GM04503 (cell line): ENCODE measurements around the gene TMEM131L.
"Not testable (repeated sequence)": the region's sequence is repeated elsewhere in the genome, so short reads cannot be mapped to it uniquely, and the experiment has no call there.

Experiments
- DNase-seq: peaks from one replicate; pipeline ENCODE4 v3.0.0-alpha.2; 2012; ENCODE audit warnings: low read depth

TMEM131L gene

GRCh38 chr4:153507310-153508073 is 41.3 kb downstream of the TMEM131L start:
- no peak for DNase-seq

GRCh38 chr4:153509212-153509611 is 43.1 kb downstream of the TMEM131L start:
- not testable (repeated sequence) for DNase-seq

DNA sequence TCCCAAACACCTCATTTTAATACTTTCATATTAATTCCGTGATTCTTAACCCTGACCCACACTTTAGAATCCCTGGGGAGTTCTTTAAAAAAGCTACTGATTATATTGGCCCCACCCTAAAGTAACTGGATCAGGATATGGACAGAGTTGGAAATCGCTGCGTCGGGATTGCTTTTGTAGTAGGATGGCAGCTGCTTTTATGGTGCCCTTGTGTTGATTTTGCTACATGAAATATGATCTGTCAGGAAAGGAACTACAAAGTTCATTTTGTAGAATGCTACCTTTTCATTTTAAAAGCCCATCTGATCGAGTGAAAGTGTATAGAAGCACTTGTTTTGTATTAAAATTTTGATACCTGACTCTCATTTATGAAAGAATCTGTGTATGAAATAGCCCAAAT is 43.6 kb downstream of the TMEM131L start:
- no peak for DNase-seq

DNA sequence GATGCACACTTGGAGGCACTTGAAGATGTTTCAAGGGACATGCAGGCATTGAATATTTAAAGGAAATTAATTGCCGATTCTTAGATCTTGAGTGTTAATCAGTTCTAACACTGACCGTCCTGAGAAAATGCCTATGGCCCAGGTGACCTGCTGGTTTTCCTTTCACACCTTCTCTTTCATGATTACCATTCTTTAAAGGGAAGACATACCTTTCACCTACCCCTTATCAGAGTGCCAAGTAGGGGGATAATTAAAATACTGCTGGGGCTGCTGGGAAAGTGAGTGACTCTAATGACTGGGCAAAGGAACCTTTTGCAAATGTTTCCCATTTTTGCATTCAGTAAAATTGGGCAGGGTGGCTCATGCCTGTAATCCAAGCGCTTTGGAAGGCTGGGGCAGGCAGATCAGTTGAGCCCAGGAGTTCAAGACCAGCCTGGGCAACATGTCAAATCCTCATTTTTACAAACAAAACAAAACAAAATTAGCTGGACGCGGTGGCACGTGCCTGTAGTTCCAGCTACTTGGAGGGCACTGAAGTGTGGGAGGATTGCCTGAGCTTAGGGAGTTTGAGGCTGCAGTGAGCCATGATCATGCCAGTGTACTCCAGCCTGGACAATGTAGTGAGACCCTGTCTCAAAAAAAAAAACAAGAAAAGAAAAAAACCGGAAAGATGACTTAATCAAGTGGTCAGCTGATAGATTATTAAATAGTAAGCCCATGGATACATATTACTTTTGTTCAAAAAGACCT is 44.3 kb downstream of the TMEM131L start:
- no peak for DNase-seq

DNA sequence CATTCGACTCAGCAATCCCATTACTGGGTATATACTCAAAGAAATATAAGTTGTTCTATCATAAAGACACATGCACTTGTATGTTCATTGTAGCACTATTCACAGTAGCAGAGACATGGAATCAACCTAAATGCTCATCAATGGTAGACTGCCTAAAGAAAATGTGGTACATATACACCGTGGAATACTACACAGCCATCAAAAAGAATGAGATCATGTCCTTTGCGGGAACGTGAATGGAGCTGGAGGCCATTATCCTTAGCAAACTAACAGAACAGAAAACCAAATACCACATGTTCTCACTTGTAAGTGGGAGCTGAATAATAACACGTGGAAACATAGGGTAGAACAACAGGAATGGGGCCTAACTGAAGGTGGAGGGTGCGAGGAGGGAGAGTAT is 44.9 kb downstream of the TMEM131L start:
- DNase-seq = no peak

GRCh38 chr4:153512162-153512852 is 46.1 kb downstream of the TMEM131L start:
- no peak for DNase-seq

DNA sequence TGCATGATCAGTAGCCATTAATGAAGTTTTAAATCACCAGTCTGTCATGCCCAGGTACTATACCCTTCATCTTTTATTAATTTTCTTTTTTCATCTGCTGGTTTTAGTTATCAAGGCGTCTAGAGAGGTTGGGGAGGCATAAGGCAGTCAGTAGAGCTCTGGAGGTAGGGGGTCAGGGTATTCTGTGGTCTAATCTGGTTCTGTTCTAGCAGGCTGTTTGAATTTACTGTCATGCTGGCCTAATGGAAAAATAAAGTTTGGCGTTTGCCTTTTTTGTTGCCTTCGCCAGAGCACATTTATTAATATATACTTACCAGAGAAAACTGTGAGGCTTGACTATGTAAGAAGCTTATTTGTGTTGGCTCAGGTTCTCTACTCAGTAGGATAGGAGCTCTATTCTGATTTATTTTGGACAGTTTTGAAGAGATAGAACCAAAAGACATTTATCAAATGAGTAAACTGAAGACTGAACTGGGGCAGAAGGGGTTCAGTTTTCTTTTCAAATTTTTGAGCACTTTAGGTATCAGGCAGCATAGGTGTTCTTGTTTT is 46.9 kb downstream of the TMEM131L start:
- no peak for DNase-seq

DNA sequence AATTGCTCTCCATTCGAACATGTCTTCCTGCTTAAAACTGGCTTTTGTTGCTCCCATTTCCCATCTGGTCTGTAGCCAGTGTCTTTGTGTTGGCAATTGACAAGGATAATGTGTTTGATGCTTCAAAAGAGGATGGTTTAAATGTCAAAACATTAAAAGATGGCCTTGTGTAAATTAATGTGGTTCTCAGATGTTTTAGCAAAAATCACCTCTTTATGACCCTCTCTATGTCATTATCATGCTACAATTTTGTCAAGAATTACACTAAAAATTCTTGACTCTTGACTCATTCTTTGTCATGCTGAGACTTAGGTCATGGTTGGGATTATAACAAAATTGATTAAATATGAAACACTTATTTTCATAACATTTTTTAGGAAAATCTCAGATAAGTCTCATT is 47.4 kb downstream of the TMEM131L start:
- peak; percentile 90 for DNase-seq

- DNase-seq = peak; percentile 92
Observed at GRCh38 chr4:153514001-153514526, 47.9 kb downstream of the TMEM131L start.

GRCh38 chr4:153514688-153515426 is 48.7 kb downstream of the TMEM131L start:
- no peak for DNase-seq

DNA sequence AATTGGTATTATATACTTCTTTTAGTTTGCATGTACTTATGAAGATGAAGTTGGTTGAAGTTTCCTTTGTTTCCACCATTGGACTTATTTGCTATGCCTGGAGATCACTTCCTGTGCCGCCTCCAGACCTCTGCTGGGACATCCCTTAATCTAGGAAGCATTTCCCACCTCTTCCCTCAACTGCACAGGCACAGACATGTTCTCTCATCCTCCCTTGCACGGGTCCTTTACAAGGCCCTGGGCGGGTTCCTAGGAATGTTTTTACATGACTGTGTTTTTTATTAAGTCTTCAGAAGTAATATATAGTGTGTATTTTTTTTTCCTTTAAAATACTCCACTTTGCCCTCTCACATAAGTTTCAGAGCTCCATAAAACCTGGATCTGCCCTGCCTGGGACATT is 51.0 kb downstream of the TMEM131L start:
- no peak for DNase-seq

- no peak for DNase-seq
Observed at GRCh38 chr4:153518001-153518400, 51.8 kb downstream of the TMEM131L start.

DNA sequence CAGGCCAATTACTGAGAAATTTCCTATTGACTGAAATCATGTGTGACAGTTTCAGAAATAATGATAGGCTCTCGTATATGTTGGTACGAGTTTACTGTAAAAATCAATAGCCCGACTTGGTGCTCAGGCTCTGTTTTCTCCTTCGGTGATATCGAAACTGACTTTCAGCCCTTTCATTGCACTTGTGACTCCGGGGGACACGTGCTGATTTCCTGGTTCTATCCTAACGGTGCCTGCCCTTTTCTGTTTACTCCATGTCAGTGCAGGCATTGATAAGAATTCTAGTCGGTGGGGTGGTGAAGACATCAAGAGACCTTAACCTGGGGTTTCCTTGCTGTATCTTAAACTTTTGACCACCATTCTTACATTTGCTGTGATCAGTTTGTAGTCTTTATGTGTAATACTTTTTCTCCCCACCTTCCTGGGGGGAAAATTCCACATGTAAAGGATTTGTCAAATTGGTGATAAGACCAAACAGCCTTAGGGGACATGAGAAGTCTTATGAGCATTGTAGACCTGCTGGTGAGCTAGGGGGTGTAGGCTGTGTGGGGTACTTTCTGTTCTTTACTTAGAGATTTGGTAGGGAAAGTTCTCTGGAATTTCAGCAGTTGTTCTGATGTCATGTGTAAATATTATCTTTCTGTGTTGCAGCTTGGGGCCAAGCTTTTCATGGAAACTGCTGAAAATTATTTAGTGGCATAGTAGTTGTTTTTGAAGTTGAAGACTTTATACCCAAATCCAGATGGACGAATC is 52.7 kb downstream of the TMEM131L start:
- no peak for DNase-seq

GRCh38 chr4:153519687-153520086 is 53.5 kb downstream of the TMEM131L start:
- DNase-seq = no peak

- DNase-seq = no peak
Observed at GRCh38 chr4:153520227-153520626, 54.1 kb downstream of the TMEM131L start.

DNA sequence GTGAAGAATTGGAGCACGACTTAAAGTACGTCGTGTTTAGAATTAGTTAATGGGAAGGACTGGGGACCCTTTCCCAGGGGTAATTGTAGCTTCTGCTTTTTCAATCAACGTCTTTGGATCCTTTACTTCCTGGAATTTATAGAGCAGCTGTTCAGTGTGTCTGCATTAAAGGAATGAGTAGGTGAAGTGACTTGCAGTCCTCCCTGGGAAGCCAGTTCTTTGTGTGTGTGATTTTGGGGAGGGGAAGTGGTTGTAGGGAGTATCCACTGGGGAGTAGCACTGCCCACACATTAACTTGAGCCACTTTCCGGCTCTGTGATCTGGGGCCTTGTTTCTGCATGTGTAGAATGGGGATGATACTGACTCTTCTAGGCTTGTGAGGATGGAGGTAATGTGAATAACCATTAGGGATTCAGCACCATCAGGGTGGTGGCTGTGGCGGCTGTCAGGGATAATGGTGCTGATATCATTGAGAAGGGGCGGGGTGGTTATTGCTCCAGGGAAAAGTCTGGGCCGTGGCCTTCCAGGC is 54.7 kb downstream of the TMEM131L start:
- DNase-seq = no peak

DNA sequence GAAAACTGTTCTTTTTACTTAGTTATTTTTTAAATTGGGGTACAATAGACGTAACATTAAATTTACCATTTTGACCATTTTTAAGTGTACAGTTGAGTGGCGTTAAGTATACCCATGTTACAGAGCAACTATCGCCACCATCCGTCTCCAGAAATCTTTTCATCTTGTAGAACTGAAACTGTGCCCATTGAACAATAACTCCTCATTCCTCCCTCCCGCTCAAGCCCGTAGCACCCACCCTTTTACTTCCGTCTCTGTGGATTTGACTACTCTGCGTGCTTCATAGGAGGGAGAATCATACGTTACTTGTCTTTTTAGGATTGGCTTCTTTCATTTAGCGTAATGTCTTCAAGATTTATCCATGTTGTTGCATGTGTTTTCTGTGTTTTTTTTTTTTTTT is 55.3 kb downstream of the TMEM131L start:
- no peak for DNase-seq

DNA sequence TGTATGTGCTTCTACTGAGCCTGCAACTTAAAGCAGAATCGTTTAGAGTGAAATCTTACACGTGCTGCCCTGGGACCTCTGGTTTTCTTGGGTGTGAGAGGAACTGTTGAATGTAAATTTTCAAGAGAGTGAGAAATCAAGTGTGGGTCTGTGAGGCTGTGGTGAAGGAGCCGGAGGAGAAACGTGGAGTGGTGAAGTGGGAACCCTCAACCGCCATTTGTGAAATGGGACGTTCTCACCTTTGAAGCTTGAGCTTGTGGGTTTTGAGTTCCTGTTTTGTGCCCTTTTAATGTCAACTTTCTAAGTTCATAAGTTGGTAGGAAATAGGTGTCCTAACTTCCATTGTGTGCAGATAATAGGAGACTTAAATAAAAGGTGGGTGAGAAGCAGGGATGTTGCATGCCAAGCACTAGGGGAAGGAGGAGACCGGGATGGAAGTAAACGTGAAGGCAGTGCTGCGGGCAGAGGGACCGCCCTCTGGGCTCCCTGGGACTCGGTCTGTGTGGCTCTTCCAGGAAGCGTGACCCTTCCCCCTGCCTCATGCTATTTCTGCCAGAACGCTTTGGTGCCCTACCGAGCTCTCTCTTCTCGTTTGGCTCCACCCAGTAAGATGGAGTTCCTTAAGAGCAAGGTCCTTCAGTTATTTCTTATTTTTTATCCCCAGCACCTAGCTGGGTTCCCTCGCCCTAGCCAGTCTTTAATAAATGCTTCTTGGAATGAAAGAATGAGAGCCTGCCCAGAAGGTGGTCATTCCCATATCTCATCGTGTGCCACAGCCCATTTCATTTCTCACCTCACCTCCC is 56.0 kb downstream of the TMEM131L start:
- no peak for DNase-seq

DNA sequence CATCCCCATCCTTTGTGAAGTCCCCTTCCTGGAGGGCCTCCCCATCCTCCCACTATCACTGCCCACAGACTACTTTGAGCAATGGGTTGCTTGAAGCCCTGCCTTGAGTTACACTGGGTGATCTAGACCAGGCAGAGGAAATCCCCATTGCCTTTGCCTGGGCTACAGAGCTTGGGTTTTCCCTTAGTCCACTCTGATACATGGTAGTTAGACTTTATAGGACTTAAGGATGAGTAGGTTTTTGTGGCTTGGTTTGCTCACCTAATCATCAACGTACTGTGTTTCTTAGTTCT is 56.6 kb downstream of the TMEM131L start:
- DNase-seq = no peak

GRCh38 chr4:153523164-153523796 is 57.1 kb downstream of the TMEM131L start:
- DNase-seq = no peak
